GM12878 (cell line): ENCODE measurements around the gene RANBP17. TPM values are rescaled to one million over a fixed set of nuclear protein-coding genes. Genes with fewer than 3 reads are reported as not detected.

Experiments used
- ATAC-seq: fragments of 200-7000 bp; cut with Tn5 transposase; 3 replicates; pipeline ENCODE4 v1.9.1; 2020; ENCODE audit warnings: mild to moderate bottlenecking, moderate library complexity
- BruUV-seq: library from RNA; stranded (reverse); fragments of 400-500 nt; replicated peaks from 2 replicates; lab custom pipeline; 2021; lab: Mats Ljungman, UMichigan
- CTCF ChIA-PET: fragments of 300-600 bp; sonication (Branson Sonifier 250); formaldehyde crosslinking; extraction: SDS; loops from one replicate; lab custom pipeline; 2021; ENCODE audit warnings: inconsistent platforms; lab: Yijun Ruan, JAX
- POLR2A ChIA-PET: fragments of 350-600 bp; formaldehyde crosslinking; extraction: SDS; loops from one replicate; lab custom pipeline; 2021; ENCODE audit warnings: inconsistent platforms; lab: Charles Lee
- RAD21 ChIA-PET: fragments of 300-600 bp; sonication (Branson Sonifier 250); formaldehyde crosslinking; loops from one replicate; lab custom pipeline; 2023; ENCODE audit warnings: antibody characterized with exemption; ENCODE audit not compliant: unreplicated experiment; lab: Charles Lee
- SMC1A ChIA-PET: fragments of 300-600 bp; sonication (Branson Sonifier 250); formaldehyde crosslinking; loops from one replicate; lab custom pipeline; 2023; ENCODE audit not compliant: unreplicated experiment, uncharacterized antibody; lab: Charles Lee
- DNase-seq: peaks from one replicate; pipeline ENCODE4 v3.0.0-alpha.2; 2011; ENCODE audit warnings: low read depth, low spot score
- FAIRE-seq: peaks from 3 replicates; lab custom pipeline; 2011; peaks lifted over from hg19 to GRCh38; lab: Jason Lieb, UNC
- H2AFZ ChIP-seq: 2 replicates; pipeline ENCODE4 v1.6.0; 2011; ENCODE audit warnings: low read depth, low read length, control low read depth; ENCODE audit not compliant: control insufficient read depth
- H3K27ac ChIP-seq: 2 replicates; pipeline ENCODE4 v1.5.1; 2011; ENCODE audit warnings: control low read depth; ENCODE audit not compliant: control insufficient read depth, insufficient read depth
- H3K27me3 ChIP-seq, 2 experiments: replicated peaks in 1 of 2; 2 replicates each; pipeline versions ENCODE4 v1.6.0 to v1.6.1; 2011; ENCODE audit warnings: low read length in 1 of 2; ENCODE audit not compliant: control insufficient read depth in 2 of 2, insufficient read depth in 2 of 2
- H3K36me3 ChIP-seq, 2 experiments: 2 replicates each; pipeline ENCODE4 v1.5.1; 2011; ENCODE audit warnings: low read length in 1 of 2; ENCODE audit not compliant: control insufficient read depth in 2 of 2, insufficient read depth in 2 of 2
- H3K4me1 ChIP-seq: 2 replicates; pipeline ENCODE4 v1.6.1; 2011; ENCODE audit warnings: mild to moderate bottlenecking, low read length, moderate library complexity, mixed read lengths; ENCODE audit not compliant: control insufficient read depth, insufficient read depth
- H3K4me2 ChIP-seq: 2 replicates; pipeline ENCODE4 v1.6.0; 2011; ENCODE audit warnings: control low read depth; ENCODE audit not compliant: control insufficient read depth, insufficient read depth
- H3K4me3 ChIP-seq: fragments of 200-600 bp; sonication (generic); 2 replicates; pipeline ENCODE4 v1.5.1; 2016
- H3K79me2 ChIP-seq: 2 replicates; pipeline ENCODE4 v1.6.0; 2011; ENCODE audit warnings: low read length; ENCODE audit not compliant: control insufficient read depth, insufficient read depth
- H3K9ac ChIP-seq: 2 replicates; pipeline ENCODE4 v1.8.0; 2011; ENCODE audit warnings: low read length, control low read depth, mixed read lengths; ENCODE audit not compliant: control insufficient read depth, insufficient read depth
- H3K9me3 ChIP-seq: replicated peaks from 3 replicates; pipeline ENCODE4 v1.5.1; 2011; ENCODE audit warnings: mild to moderate bottlenecking, low read length; ENCODE audit not compliant: control insufficient read depth, insufficient read depth
- H4K20me1 ChIP-seq: 2 replicates; pipeline ENCODE4 v1.6.0; 2011; ENCODE audit not compliant: control insufficient read depth, insufficient read depth
- BMI1 ChIP-seq: fragments of 450-650 bp; IDR thresholded peaks from 2 replicates; pipeline ENCODE4 v1.6.1; 2016; ENCODE audit warnings: mild to moderate bottlenecking, moderate library complexity, borderline replicate concordance
- CBX3 ChIP-seq: fragments of 200-600 bp; sonication (generic); IDR thresholded peaks from 2 replicates; pipeline ENCODE4 v1.6.1; 2016; ENCODE audit warnings: low read depth, borderline replicate concordance
- NBN ChIP-seq: fragments of 450-650 bp; IDR thresholded peaks from 2 replicates; pipeline ENCODE4 v1.6.1; 2016
- NFYA ChIP-seq: IDR thresholded peaks from 2 replicates; pipeline ENCODE4 v1.6.1; 2011; ENCODE audit warnings: low read depth, mild to moderate bottlenecking, low read length, improper control_type of control experiment, borderline replicate concordance
- NR2C1 ChIP-seq: fragments of 450-650 bp; IDR thresholded peaks from 2 replicates; pipeline ENCODE4 v1.6.1; 2017; ENCODE audit warnings: antibody characterized with exemption, mild to moderate bottlenecking, moderate library complexity
- NR2C2 ChIP-seq: IDR thresholded peaks from 2 replicates; pipeline ENCODE4 v1.6.1; 2011; ENCODE audit warnings: borderline replicate concordance, low read depth; ENCODE audit not compliant: control insufficient read depth, insufficient read length
- PAX8 ChIP-seq: fragments of 450-650 bp; IDR thresholded peaks from 2 replicates; pipeline ENCODE4 v1.6.1; 2017; ENCODE audit warnings: mild to moderate bottlenecking, moderate library complexity
- POLR2AphosphoS2 ChIP-seq: IDR thresholded peaks from 2 replicates; pipeline ENCODE4 v1.6.1; 2011; ENCODE audit warnings: low read depth, mild to moderate bottlenecking, low read length, improper control_type of control experiment, moderate library complexity
- POLR2AphosphoS5 ChIP-seq: IDR thresholded peaks from 2 replicates; pipeline ENCODE4 v1.6.1; 2011; ENCODE audit warnings: mild to moderate bottlenecking, low read length, inconsistent platforms
- RB1 ChIP-seq: fragments of 450-650 bp; formaldehyde crosslinking; IDR thresholded peaks from 2 replicates; pipeline ENCODE4 v1.6.1; 2017; ENCODE audit warnings: mild to moderate bottlenecking, borderline replicate concordance
- RCOR1 ChIP-seq: conservative IDR thresholded peaks from 2 replicates; pipeline ENCODE4 v1.6.1; 2012; ENCODE audit warnings: low read depth, low read length, improper control_type of control experiment
- RUNX3 ChIP-seq: IDR thresholded peaks from 2 replicates; pipeline ENCODE4 v1.6.1; 2012; ENCODE audit warnings: low read length, inconsistent platforms
- SMC3 ChIP-seq: IDR thresholded peaks from 2 replicates; pipeline ENCODE4 v1.6.1; 2011; ENCODE audit warnings: low read length, improper control_type of control experiment, borderline replicate concordance
- TARDBP ChIP-seq: IDR thresholded peaks from 2 replicates; pipeline ENCODE4 v1.6.1; 2016; ENCODE audit warnings: borderline replicate concordance
- TCF7 ChIP-seq: IDR thresholded peaks from 2 replicates; pipeline ENCODE4 v1.6.1; 2014; ENCODE audit warnings: antibody characterized with exemption, borderline replicate concordance
- WRNIP1 ChIP-seq: IDR thresholded peaks from 2 replicates; pipeline ENCODE4 v1.6.1; 2011; ENCODE audit warnings: low read depth, low read length, improper control_type of control experiment, borderline replicate concordance
- WGBS: methylation state at CpG from one replicate; pipeline ENCODE4 v1.1.6; 2016; ENCODE audit warnings: low lambda C conversion rate; ENCODE audit not compliant: insufficient replicate concordance, insufficient coverage; ENCODE audit errors: missing lambda C conversion rate; 5-methylcytosine and 5-hydroxymethylcytosine counted together
- in situ Hi-C: fragments of 300-500 bp; cut with MboI; formaldehyde crosslinking; loops from 9 replicates; pipeline ENCODE4 v1.14.3; 2018; ENCODE audit warnings: mixed read lengths
- intact Hi-C: fragments of 100-400 bp; cut with micrococcal nuclease; formaldehyde crosslinking; loops from one replicate; pipeline ENCODE4 v1.14.2; 2022; ENCODE audit not compliant: unreplicated experiment
- polyA plus RNA-seq, 11 experiments: library from polyadenylated mRNA; depleted of rRNA in 4 of 11; unstranded in 6 of 11; stranded (reverse) in 5 of 11; fragments of >200 nt; fragmentation: Nextera tagmentation in 4 of 11; fragmentation: Illumina TruSeq in 1 of 11; extraction: Ambion mirVana in 4 of 11; extraction: Trizol in 1 of 11; gene quantifications; 1 replicate in 1 of 11; 2 replicates in 10 of 11; pipeline versions ENCODE4 v1.2.1 to v1.2.3, GENCODE V29; 2011 to 2016; ENCODE audit warnings: inconsistent platforms in 2 of 11, missing spikeins in 2 of 11, low read depth in 1 of 11
- total RNA-seq, 4 experiments: library from RNA; depleted of rRNA in 3 of 4; stranded (reverse); fragments of >200 nt in 3 of 4; fragmentation: Illumina TruSeq in 1 of 4; extraction: Trizol in 1 of 4; gene quantifications; 2 replicates each; pipeline versions ENCODE4 v1.2.1 to v1.2.3, GENCODE V29; 2013 to 2021
- TF ChIP-seq, protein P1 (sequence below): fragments of 450-650 bp; IDR thresholded peaks from 2 replicates; pipeline ENCODE4 v1.6.1; 2018; ENCODE audit warnings: borderline replicate concordance, mild to moderate bottlenecking; ENCODE audit not compliant: partially characterized antibody
- TF ChIP-seq, protein P2 (sequence below): fragments of 450-650 bp; IDR thresholded peaks from 2 replicates; pipeline ENCODE4 v1.6.1; 2018; ENCODE audit warnings: mild to moderate bottlenecking, low read depth, moderate library complexity; ENCODE audit not compliant: partially characterized antibody

RANBP17 gene
- total and polyA plus RNA-seq, 10 of the 15 experiments (the other 5 are each of a cell fraction or from before 2014, with no cell fraction given): 0.10 TPM; not detected in 9

GRCh38 chr5:170844651-170845050 lies 17.2 kb upstream of the RANBP17 start:
- CTCF ChIA-PET: no interaction called here

More at GRCh38 chr5:170844651-170845050, 17.2 kb upstream of the RANBP17 start:
- SMC1A ChIA-PET: interaction anchor here (0.6 kb wide), 1 partner anchor 19 kb away, joined by 5 read pairs; no protein-coding TSS in a partner anchor
- intact Hi-C loops: no loop called here
- H3K36me3 ChIP-seq: no peaks in the 10 kb centered on the region
- no peaks in the 10 kb centered on the region for H3K79me2 ChIP-seq
- no peak overlapping the region for H2AFZ ChIP-seq
- no peak for FAIRE-seq
- no peak overlapping the region for H3K27ac ChIP-seq
- no peak for ATAC-seq
- no TSS peak for BruUV-seq
- no peaks in the 10 kb centered on the region for H4K20me1 ChIP-seq
- H3K4me1 ChIP-seq: no peaks in the 10 kb centered on the region
- RAD21 ChIA-PET: no interaction called here
- no peak overlapping the region for H3K4me3 ChIP-seq
- H3K9me3 ChIP-seq: no peaks in the 10 kb centered on the region
- in situ Hi-C loops: no loop called here
- H3K27me3 ChIP-seq: no peaks in the 10 kb centered on the region
- 64% methylated on average over 2 of the region's 2 CpGs for WGBS
- TF ChIP-seq, protein P1, sequence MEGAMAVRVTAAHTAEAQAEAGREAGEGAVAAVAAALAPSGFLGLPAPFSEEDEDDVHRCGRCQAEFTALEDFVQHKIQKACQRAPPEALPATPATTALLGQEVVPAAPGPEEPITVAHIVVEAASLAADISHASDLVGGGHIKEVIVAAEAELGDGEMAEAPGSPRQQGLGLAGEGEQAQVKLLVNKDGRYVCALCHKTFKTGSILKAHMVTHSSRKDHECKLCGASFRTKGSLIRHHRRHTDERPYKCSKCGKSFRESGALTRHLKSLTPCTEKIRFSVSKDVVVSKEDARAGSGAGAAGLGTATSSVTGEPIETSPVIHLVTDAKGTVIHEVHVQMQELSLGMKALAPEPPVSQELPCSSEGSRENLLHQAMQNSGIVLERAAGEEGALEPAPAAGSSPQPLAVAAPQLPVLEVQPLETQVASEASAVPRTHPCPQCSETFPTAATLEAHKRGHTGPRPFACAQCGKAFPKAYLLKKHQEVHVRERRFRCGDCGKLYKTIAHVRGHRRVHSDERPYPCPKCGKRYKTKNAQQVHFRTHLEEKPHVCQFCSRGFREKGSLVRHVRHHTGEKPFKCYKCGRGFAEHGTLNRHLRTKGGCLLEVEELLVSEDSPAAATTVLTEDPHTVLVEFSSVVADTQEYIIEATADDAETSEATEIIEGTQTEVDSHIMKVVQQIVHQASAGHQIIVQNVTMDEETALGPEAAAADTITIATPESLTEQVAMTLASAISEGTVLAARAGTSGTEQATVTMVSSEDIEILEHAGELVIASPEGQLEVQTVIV: no peak
- TF ChIP-seq RCOR1: no peak
- no peak for TF ChIP-seq RUNX3
- no peak for TF ChIP-seq NR2C1
- TF ChIP-seq NR2C2: no peak
- TF ChIP-seq RB1: no peak
- TF ChIP-seq TCF7: no peak
- TF ChIP-seq CBX3: no peak
- TF ChIP-seq NFYA: no peak
- no peak for TF ChIP-seq NBN
- no peak for TF ChIP-seq TARDBP
- no peak for TF ChIP-seq SMC3
- no peak for TF ChIP-seq BMI1
- no peak for TF ChIP-seq POLR2AphosphoS5
- TF ChIP-seq POLR2AphosphoS2: no peak
- no peak for TF ChIP-seq WRNIP1
- TF ChIP-seq, protein P2, sequence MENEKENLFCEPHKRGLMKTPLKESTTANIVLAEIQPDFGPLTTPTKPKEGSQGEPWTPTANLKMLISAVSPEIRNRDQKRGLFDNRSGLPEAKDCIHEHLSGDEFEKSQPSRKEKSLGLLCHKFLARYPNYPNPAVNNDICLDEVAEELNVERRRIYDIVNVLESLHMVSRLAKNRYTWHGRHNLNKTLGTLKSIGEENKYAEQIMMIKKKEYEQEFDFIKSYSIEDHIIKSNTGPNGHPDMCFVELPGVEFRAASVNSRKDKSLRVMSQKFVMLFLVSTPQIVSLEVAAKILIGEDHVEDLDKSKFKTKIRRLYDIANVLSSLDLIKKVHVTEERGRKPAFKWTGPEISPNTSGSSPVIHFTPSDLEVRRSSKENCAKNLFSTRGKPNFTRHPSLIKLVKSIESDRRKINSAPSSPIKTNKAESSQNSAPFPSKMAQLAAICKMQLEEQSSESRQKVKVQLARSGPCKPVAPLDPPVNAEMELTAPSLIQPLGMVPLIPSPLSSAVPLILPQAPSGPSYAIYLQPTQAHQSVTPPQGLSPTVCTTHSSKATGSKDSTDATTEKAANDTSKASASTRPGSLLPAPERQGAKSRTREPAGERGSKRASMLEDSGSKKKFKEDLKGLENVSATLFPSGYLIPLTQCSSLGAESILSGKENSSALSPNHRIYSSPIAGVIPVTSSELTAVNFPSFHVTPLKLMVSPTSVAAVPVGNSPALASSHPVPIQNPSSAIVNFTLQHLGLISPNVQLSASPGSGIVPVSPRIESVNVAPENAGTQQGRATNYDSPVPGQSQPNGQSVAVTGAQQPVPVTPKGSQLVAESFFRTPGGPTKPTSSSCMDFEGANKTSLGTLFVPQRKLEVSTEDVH: no peak
- TF ChIP-seq PAX8: no peak
- DNase-seq: no peak
- POLR2A ChIA-PET: no interaction called here
- no peak overlapping the region for H3K9ac ChIP-seq
- H3K4me2 ChIP-seq: no peak overlapping the region
